SKM-1 (cell line): ENCODE measurements around the gene GORASP1.

Source experiments
- DNase-seq: peaks from one replicate; lab custom pipeline; 2025; ENCODE audit not compliant: unreplicated experiment; lab: John Stamatoyannopoulos, UW

Gene GORASP1

GRCh38 chr3:39103791-39104552 is 3.5 kb downstream of the GORASP1 start:
- DNase-seq: no peak

- DNase-seq: no peak
These were observed 4.1 kb downstream of the GORASP1 start for GRCh38 chr3:39103324-39103693.

GRCh38 chr3:39102504-39103323 is 4.7 kb downstream of the GORASP1 start:
- no peak for DNase-seq

- DNase-seq: peak; percentile 50
These were observed 6.3 kb downstream of the GORASP1 start for GRCh38 chr3:39101022-39101689.

GRCh38 chr3:39100500-39100886 is 6.9 kb downstream of the GORASP1 start:
- no peak for DNase-seq

- no peak for DNase-seq
These were observed 7.5 kb downstream of the GORASP1 start for GRCh38 chr3:39099738-39100499.

- DNase-seq: no peak
These were observed 8.2 kb downstream of the GORASP1 start for GRCh38 chr3:39099242-39099641.

GRCh38 chr3:39098473-39099000 is 8.9 kb downstream of the GORASP1 start:
- no peak for DNase-seq

- DNase-seq: no peak
These were observed 9.5 kb downstream of the GORASP1 start for GRCh38 chr3:39097716-39098472.

GRCh38 chr3:39096775-39097174 is 10.7 kb downstream of the GORASP1 start:
- no peak for DNase-seq

GRCh38 chr3:39095778-39096177 is 11.6 kb downstream of the GORASP1 start:
- DNase-seq: no peak

GRCh38 chr3:39094851-39095677 is 12.4 kb downstream of the GORASP1 start:
- DNase-seq: no peak

- no peak for DNase-seq
These were observed 16.5 kb downstream of the GORASP1 start for GRCh38 chr3:39090922-39091321.

GRCh38 chr3:39088889-39089288 is 18.5 kb downstream of the GORASP1 start:
- no peak for DNase-seq

GRCh38 chr3:39088456-39088855 is 19.0 kb downstream of the GORASP1 start:
- no peak for DNase-seq

- DNase-seq: no peak
These were observed 21.3 kb downstream of the GORASP1 start for GRCh38 chr3:39086144-39086543.

GRCh38 chr3:39082666-39083313 is 24.6 kb downstream of the GORASP1 start:
- no peak for DNase-seq

- DNase-seq: no peak
These were observed 27.4 kb downstream of the GORASP1 start for GRCh38 chr3:39080026-39080425.

GRCh38 chr3:39079530-39079929 is 27.9 kb downstream of the GORASP1 start:
- DNase-seq: no peak
